ENCODE data around the gene MEGF8. TPM values are rescaled to one million over a fixed set of nuclear protein-coding genes. Genes with fewer than 3 reads are reported as not detected.

MEGF8 gene
- total RNA-seq, 1 donor from 2014 or later, result 72.8 TPM

DNA sequence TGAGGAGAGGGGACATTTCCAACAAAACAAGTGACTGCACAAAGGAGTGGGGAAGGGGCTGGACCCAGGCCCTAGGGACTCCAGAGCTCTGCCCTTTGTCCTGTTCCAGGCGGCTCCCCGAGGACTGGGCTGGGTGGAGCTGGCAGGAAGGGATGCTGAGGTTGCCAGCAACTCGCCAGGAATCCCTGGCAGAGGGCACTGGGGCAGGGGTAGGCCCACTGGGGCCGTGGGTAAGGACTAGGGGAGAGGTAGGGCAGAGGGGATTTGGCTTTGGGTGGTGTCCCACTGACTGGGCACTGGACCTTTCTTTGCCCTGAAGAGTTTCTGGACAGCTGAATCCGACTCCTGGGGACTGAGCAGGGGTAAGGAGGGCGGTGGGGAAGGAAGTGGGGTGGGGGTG lies 93.9 kb downstream of the MEGF8 start:
- DNase-seq, result no peak
- Mint-ChIP-seq H3K27ac (ENCODE audit: unreplicated experiment) (no peak overlapping the region), H3K9me3 (ENCODE audit: unreplicated experiment) (peaks cover 9% of the 10 kb centered on the region), H3K4me1 (ENCODE audit: low read depth, unreplicated experiment) (peaks cover 20% of the 10 kb centered on the region), H3K36me3 (ENCODE audit: unreplicated experiment) (no peaks in the 10 kb centered on the region), H3K27me3 (ENCODE audit: unreplicated experiment) (peaks cover 21% of the 10 kb centered on the region), H3K4me3 (ENCODE audit: unreplicated experiment) (no peak overlapping the region)
- TF ChIP-seq, protein P1, sequence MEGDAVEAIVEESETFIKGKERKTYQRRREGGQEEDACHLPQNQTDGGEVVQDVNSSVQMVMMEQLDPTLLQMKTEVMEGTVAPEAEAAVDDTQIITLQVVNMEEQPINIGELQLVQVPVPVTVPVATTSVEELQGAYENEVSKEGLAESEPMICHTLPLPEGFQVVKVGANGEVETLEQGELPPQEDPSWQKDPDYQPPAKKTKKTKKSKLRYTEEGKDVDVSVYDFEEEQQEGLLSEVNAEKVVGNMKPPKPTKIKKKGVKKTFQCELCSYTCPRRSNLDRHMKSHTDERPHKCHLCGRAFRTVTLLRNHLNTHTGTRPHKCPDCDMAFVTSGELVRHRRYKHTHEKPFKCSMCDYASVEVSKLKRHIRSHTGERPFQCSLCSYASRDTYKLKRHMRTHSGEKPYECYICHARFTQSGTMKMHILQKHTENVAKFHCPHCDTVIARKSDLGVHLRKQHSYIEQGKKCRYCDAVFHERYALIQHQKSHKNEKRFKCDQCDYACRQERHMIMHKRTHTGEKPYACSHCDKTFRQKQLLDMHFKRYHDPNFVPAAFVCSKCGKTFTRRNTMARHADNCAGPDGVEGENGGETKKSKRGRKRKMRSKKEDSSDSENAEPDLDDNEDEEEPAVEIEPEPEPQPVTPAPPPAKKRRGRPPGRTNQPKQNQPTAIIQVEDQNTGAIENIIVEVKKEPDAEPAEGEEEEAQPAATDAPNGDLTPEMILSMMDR (IDR thresholded peaks at IDR 0.05; ENCODE audit: partially characterized antibody, unreplicated experiment), result no peak

DNA sequence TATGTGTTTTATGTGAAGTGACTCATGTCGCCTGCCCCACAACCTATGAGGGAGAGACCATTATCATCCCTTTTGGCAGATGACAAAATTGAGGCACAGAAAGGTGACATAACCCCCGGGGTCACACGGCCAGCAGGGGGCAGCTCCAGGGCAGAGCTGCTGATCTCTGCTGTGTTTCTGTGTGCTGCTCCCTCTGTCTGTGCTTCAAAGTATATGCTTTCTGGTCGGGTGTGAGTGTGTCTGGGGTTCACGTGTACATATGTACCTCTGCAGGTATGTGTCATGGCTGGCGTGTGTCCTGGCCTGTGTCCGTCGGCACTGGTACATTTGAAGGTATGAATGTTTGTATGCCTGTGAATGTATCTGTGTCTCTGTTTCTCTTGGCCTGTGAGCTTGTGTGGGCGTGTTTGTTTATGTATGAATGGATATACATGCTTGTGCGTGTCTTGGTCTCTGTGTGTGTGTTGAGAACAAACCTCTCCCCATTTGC lies 94.7 kb downstream of the MEGF8 start:
- Mint-ChIP-seq H3K4me3 (ENCODE audit: unreplicated experiment) (no peak overlapping the region), H3K4me1 (ENCODE audit: low read depth, unreplicated experiment) (peaks cover 20% of the 10 kb centered on the region), H3K27ac (ENCODE audit: unreplicated experiment) (peak overlapping the region; percentile 5), H3K9me3 (ENCODE audit: unreplicated experiment) (peaks cover 12% of the 10 kb centered on the region), H3K36me3 (ENCODE audit: unreplicated experiment) (no peaks in the 10 kb centered on the region), H3K27me3 (ENCODE audit: unreplicated experiment) (peaks cover 21% of the 10 kb centered on the region)
- DNase-seq, result peak; percentile 66
- TF ChIP-seq, protein P1 (IDR thresholded peaks at IDR 0.05; ENCODE audit: partially characterized antibody, unreplicated experiment), result peak; percentile 63

DNA sequence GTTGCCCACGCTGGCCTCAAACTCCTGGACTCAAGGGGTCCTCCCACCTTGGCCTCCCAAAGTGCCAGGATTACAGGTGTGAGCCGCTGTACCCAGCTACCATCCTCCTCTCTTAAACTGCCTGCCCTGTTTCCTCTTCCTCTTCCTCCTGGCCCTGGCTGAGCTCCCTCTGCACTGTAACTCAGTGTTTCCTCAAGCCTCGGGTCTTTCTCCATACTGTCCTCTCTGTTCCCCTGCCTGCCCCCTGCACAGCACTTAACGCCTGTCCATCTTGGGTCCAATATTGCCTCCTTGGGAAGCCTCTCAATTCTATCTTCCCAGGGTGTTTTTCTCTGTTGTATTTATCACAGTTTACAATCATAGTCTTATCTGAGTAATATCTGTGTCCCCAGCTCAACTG lies 95.7 kb downstream of the MEGF8 start:
- peak overlapping the region; percentile 98 for H3K4me3 Mint-ChIP-seq (ENCODE audit: unreplicated experiment)
- DNase-seq, result no peak
- H3K36me3 Mint-ChIP-seq (ENCODE audit: unreplicated experiment), result no peaks in the 10 kb centered on the region
- TF ChIP-seq, protein P1 (IDR thresholded peaks at IDR 0.05; ENCODE audit: partially characterized antibody, unreplicated experiment), result no peak
- H3K9me3 Mint-ChIP-seq (ENCODE audit: unreplicated experiment), result peaks cover 16% of the 10 kb centered on the region
- peaks cover 21% of the 10 kb centered on the region for H3K4me1 Mint-ChIP-seq (ENCODE audit: low read depth, unreplicated experiment)
- H3K27ac Mint-ChIP-seq (ENCODE audit: unreplicated experiment), result peak overlapping the region; percentile 36
- H3K27me3 Mint-ChIP-seq (ENCODE audit: unreplicated experiment), result peaks cover 21% of the 10 kb centered on the region

DNA sequence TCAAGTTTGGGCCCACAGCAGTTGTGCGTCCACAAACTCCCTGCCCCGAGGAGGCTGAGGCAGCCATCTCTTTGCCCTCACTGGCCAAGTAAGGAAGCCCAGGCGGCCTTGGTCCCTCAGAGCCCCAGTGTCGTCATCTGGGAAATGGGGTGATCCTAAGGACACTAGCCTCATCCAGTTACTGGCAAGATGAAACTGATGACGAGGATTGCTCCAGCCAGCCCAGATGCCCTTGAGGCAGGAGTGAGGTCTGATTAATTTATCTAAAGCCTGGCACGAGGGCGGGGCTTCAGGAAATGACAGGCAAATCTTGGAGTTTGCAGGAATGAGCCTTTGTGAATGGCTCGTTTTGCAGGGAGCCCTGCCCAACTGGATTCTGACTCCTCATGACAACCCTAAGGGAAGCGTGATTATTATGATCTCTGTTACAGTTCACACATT lies 96.2 kb downstream of the MEGF8 start:
- H3K4me3 Mint-ChIP-seq (ENCODE audit: unreplicated experiment), result peak overlapping the region; percentile 98

More for the DNA sequence above, 96.2 kb downstream of the MEGF8 start:
- Mint-ChIP-seq H3K36me3 (ENCODE audit: unreplicated experiment) (no peaks in the 10 kb centered on the region), H3K27me3 (ENCODE audit: unreplicated experiment) (peaks cover 21% of the 10 kb centered on the region), H3K4me1 (ENCODE audit: low read depth, unreplicated experiment) (peaks cover 26% of the 10 kb centered on the region), H3K27ac (ENCODE audit: unreplicated experiment) (peak overlapping the region; percentile 95), H3K9me3 (ENCODE audit: unreplicated experiment) (peaks cover 18% of the 10 kb centered on the region)
- DNase-seq, result no peak
- TF ChIP-seq, protein P1 (IDR thresholded peaks at IDR 0.05; ENCODE audit: partially characterized antibody, unreplicated experiment), result no peak
